GM12878 (cell line): ENCODE results near the gene ERBB3. TPM values are rescaled to one million over a fixed set of nuclear protein-coding genes. Genes with fewer than 3 reads are reported as not detected.

Experiments
- BCLAF1 ChIP-seq: fragments of 450-650 bp; IDR thresholded peaks from 2 replicates; pipeline ENCODE4 v1.6.1; 2017; ENCODE audit warnings: antibody characterized with exemption, mild to moderate bottlenecking, moderate library complexity
- BMI1 ChIP-seq: fragments of 450-650 bp; IDR thresholded peaks from 2 replicates; pipeline ENCODE4 v1.6.1; 2016; ENCODE audit warnings: mild to moderate bottlenecking, moderate library complexity, borderline replicate concordance
- CBFB ChIP-seq: IDR thresholded peaks from 2 replicates; pipeline ENCODE4 v1.6.1; 2016; ENCODE audit warnings: antibody characterized with exemption, low read depth
- CBX5 ChIP-seq: sonication (generic); IDR thresholded peaks from 2 replicates; pipeline ENCODE4 v1.6.1; 2016; ENCODE audit warnings: low read depth, moderate library complexity, mild to moderate bottlenecking, inconsistent platforms
- FOS ChIP-seq: IDR thresholded peaks from 3 replicates; pipeline ENCODE4 v1.6.1; 2011; ENCODE audit warnings: borderline replicate concordance; ENCODE audit not compliant: insufficient read length; ENCODE audit errors: extremely low read depth
- IRF5 ChIP-seq: fragments of 450-650 bp; IDR thresholded peaks from 2 replicates; pipeline ENCODE4 v1.6.1; 2017; ENCODE audit warnings: borderline replicate concordance
- MYB ChIP-seq: fragments of 150-350 bp; IDR thresholded peaks from 2 replicates; pipeline ENCODE4 v1.6.1; 2014; ENCODE audit warnings: mild to moderate bottlenecking, low read depth, low read length, borderline replicate concordance
- NFYB ChIP-seq: IDR thresholded peaks from 2 replicates; pipeline ENCODE4 v1.6.1; 2011; ENCODE audit warnings: low read depth, mild to moderate bottlenecking, low read length, improper control_type of control experiment, moderate library complexity; ENCODE audit not compliant: insufficient read depth
- NR2F1 ChIP-seq: fragments of 450-650 bp; conservative IDR thresholded peaks from 2 replicates; pipeline ENCODE4 v1.6.1; 2017; ENCODE audit warnings: mild to moderate bottlenecking
- POU2F2 ChIP-seq: IDR thresholded peaks from 3 replicates; pipeline ENCODE4 v1.6.1; 2011; ENCODE audit warnings: low read depth, mild to moderate bottlenecking, low read length, borderline replicate concordance
- RBBP5 ChIP-seq: fragments of 200-600 bp; sonication (generic); conservative IDR thresholded peaks from 2 replicates; pipeline ENCODE4 v1.6.1; 2016
- RCOR1 ChIP-seq: conservative IDR thresholded peaks from 2 replicates; pipeline ENCODE4 v1.6.1; 2012; ENCODE audit warnings: low read depth, low read length, improper control_type of control experiment
- TARDBP ChIP-seq: IDR thresholded peaks from 2 replicates; pipeline ENCODE4 v1.6.1; 2016; ENCODE audit warnings: borderline replicate concordance
- polyA plus RNA-seq, 11 experiments: library from polyadenylated mRNA; depleted of rRNA in 4 of 11; unstranded in 6 of 11; stranded (reverse) in 5 of 11; fragments of >200 nt; fragmentation: Nextera tagmentation in 4 of 11; fragmentation: Illumina TruSeq in 1 of 11; extraction: Ambion mirVana in 4 of 11; extraction: Trizol in 1 of 11; gene quantifications; 1 replicate in 1 of 11; 2 replicates in 10 of 11; pipeline versions ENCODE4 v1.2.1 to v1.2.3, GENCODE V29; 2011 to 2016; ENCODE audit warnings: inconsistent platforms in 2 of 11, missing spikeins in 2 of 11, low read depth in 1 of 11
- total RNA-seq, 4 experiments: library from RNA; depleted of rRNA in 3 of 4; stranded (reverse); fragments of >200 nt in 3 of 4; fragmentation: Illumina TruSeq in 1 of 4; extraction: Trizol in 1 of 4; gene quantifications; 2 replicates each; pipeline versions ENCODE4 v1.2.1 to v1.2.3, GENCODE V29; 2013 to 2021

The ERBB3 gene
- total and polyA plus RNA-seq, 10 of the 15 experiments (the other 5 are each of a cell fraction or from before 2014, with no cell fraction given): 0.03 to 0.72 (median 0.04) TPM; not detected in 5

GRCh38 chr12:56104109-56104814 is 24.3 kb downstream of the ERBB3 start, which contains the start of gene PA2G4 (continued):
- TF ChIP-seq IRF5 (no peak; the same call in 1 of the 2 replicates), CBFB (peak; percentile 68; the same call in 1 of the 2 replicates), FOS (no peak), MYB (0 out of 2 replicates have a peak, but pooled peaks have one; percentile 40), RCOR1 (no peak), TARDBP (peak; percentile 80; the same call in 1 of the 2 replicates), RBBP5 (no peak), POU2F2 (peak; percentile 66; the same call in 2 of the 3 replicates), NFYB (peak; percentile 62; the same call in 1 of the 2 replicates), NR2F1 (peak; percentile 73), BCLAF1 (no peak), BMI1 (no peak), CBX5 (no peak)
